Esophagus (tissue), 2 donors: Measurements from ENCODE around the gene TRPV3. TPM values are rescaled to one million over a fixed set of nuclear protein-coding genes. Genes with fewer than 3 reads are reported as not detected.
"Not testable (repeated sequence)": the region's sequence is repeated elsewhere in the genome, so short reads cannot be mapped to it uniquely, and the experiment has no call there.

Experiments used
- H3K27ac ChIP-seq, 2 donors: one replicate each; pipeline ENCODE4 v1.5.1; 2013; ENCODE audit warnings: low read depth in 2 of 2, mild to moderate bottlenecking in 2 of 2, inconsistent platforms in 1 of 2, low read length in 1 of 2, moderate library complexity in 1 of 2
- H3K27me3 ChIP-seq, 2 donors: one replicate each; pipeline ENCODE4 v1.6.1; 2013; ENCODE audit warnings: low read length in 2 of 2, control low read depth in 1 of 2, mild to moderate bottlenecking in 1 of 2; ENCODE audit not compliant: insufficient read depth in 2 of 2, control insufficient read depth in 1 of 2
- H3K36me3 ChIP-seq, 2 donors: one replicate each; pipeline ENCODE4 v1.6.1; 2013; ENCODE audit warnings: low read length in 1 of 2; ENCODE audit not compliant: control insufficient read depth in 2 of 2, insufficient read depth in 2 of 2
- H3K4me1 ChIP-seq, 2 donors: one replicate each; pipeline ENCODE4 v1.6.1; 2013; ENCODE audit warnings: low read length in 1 of 2; ENCODE audit not compliant: control insufficient read depth in 2 of 2, insufficient read depth in 2 of 2
- H3K4me3 ChIP-seq, 2 donors: one replicate each; pipeline ENCODE4 v1.5.1; 2013; ENCODE audit warnings: low read length in 2 of 2, mild to moderate bottlenecking in 2 of 2, low read depth in 1 of 2, moderate library complexity in 1 of 2
- H3K9me3 ChIP-seq, 2 donors: one replicate each; pipeline ENCODE4 v1.6.1; 2013; ENCODE audit warnings: mild to moderate bottlenecking in 2 of 2, low read depth in 1 of 2, low read length in 1 of 2, moderate library complexity in 1 of 2; ENCODE audit not compliant: control insufficient read depth in 2 of 2, insufficient read depth in 1 of 2
- WGBS, 2 donors: extraction: QIAGEN DNeasy Blood & Tissue Kit; methylation state at CpG; one replicate each; pipeline ENCODE4 v1.1.7; 2013; 5-methylcytosine and 5-hydroxymethylcytosine counted together
- polyA plus RNA-seq, 2 donors: library from polyadenylated mRNA; stranded (reverse); fragments of 200-250 nt; gene quantifications; one replicate each; pipeline ENCODE4 v1.2.3, GENCODE V29; 2013
- donor health status: healthy with polysubstance abuse.
- donor health status: Bipolar disorder and iron deficiency.

The TRPV3 gene
- polyA plus RNA-seq, 2 donors = 0.16 to 0.83 TPM

DNA sequence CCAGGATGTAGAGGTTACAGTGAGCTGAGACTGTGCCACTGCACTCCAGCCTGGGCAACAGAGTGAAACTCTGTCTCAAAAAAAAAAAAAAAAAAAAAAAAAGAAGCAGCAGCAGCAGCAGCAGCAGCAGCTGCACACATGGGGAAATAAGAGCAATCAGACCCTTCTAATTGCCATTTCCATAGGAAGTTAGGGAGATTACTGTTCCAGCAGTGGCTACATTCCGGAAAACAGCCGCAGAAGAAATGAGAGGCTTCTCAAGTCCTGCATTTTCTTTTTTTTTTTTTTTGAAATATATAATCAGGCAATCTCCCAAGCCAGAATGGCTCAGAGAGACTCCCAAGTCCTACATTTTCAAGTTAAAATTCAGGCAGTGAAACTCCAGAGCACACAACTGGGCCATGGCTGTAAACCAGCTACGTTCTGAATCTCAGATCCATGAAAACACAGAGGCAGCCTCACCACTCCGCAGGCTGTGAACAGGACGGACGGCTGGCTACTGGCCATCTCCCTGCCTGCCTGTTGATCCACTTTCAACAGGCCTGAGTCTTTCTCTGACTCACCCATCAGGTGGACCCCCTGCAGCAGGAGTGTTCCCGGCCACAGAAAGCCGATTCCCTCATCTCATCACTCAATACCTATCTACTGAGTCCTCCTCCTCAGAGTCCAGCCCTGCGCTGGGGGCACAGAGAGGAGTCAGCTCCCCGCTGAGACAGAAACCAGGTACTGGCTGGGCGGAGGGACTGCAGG is 36.6 kb upstream of the TRPV3 start:
- H3K4me1 ChIP-seq = no peaks in the 10 kb centered on the region
- H3K27ac ChIP-seq = no peak overlapping the region
- peaks cover 0 to 28% of the 10 kb centered on the region in 2 donors for H3K36me3 ChIP-seq

DNA sequence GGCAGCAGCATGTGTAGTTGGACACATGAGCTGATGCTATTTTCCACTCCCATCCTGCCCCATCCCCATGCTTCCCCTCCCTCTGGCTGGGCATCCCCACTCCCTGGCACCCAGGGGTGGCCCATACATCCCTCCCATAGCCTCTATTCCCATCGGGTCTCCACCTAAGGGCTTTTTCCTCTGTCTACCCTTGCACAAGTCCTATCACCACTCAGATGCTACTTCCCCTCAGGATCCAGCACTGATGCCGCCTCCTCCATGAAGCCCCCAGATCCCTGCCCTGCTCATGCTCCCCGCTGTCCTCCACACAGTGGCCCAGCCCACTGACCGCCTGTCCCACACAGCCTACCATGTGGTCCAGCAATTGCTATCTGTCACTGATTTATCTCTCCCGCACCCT is 35.8 kb upstream of the TRPV3 start:
- Histone ChIP-seq H3K4me1 (no peaks in the 10 kb centered on the region), H3K4me3 (no peak overlapping the region), H3K9me3 (no peaks in the 10 kb centered on the region), H3K27me3 (no peaks in the 10 kb centered on the region), H3K27ac (no peak overlapping the region), H3K36me3 (peaks cover 0 to 28% of the 10 kb centered on the region in 2 donors)
- WGBS, 2 donors = 90 to 95% methylated on average over 5 of the region's 5 CpGs

More for the DNA sequence above, 36.6 kb upstream of the TRPV3 start:
- Histone ChIP-seq H3K4me3 (no peak overlapping the region), H3K27me3 (no peaks in the 10 kb centered on the region), H3K9me3 (no peaks in the 10 kb centered on the region)
- WGBS, 2 donors = 62 to 78% methylated on average over 11 of the region's 11 CpGs

DNA sequence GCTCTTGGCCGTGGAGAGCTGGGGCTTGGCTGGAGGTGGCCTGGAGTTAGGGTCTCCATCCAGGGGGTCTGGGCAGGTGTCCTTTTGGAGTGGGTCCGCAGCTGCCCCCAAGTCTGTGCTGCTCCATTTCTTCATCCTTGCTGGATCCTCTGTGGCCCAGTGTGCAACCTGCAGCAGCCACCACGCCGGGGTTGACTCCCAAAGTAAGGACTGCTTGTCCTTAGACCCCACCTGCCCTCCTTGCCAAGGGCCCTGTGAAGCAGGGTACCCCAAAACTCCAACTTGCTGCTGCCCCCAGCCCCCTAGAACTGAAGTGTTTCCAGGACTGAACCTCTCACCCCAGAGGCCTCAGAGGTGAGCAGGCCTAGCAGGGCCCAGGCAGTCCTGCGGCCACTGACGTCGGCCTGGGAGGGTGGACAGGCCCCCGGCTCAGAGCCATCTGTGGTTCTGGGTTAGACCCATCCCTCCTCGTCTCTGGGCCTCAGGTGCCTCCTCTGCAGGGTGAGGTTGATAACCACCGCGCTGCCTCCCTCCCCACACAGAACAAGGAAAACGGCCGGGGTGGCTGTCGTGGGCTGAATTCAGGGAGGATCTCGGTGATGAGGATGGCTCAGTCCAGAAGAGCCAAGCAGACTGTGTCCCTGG is 34.7 kb upstream of the TRPV3 start:
- H3K27me3 ChIP-seq = no peaks in the 10 kb centered on the region
- peaks cover 0 to 33% of the 10 kb centered on the region in 2 donors for H3K36me3 ChIP-seq
- no peaks in the 10 kb centered on the region for H3K9me3 ChIP-seq
- no peak overlapping the region for H3K27ac ChIP-seq
- no peaks in the 10 kb centered on the region for H3K4me1 ChIP-seq
- H3K4me3 ChIP-seq = no peak overlapping the region
- WGBS, 2 donors = 92% methylated on average over 15 of the region's 15 CpGs

DNA sequence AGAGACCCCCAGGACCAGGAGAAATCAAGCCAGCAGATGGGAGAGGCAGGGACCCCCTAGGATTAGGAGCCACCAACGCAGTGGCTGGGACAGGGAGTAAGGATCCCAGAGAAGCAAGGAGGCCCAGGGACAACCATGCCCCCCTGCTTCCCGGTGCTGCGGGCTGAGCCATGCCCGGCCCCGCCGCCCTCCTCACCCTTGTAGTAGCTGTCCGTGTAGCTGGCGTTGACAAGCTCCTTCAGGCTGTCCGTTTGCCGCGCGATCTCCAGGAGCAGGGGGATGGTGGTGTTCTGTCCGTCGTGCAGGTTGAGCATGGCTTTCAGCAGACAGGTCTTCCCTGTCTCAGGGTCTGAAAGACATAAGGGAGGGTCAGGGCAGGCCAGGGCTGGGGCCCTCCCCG is 33.2 kb upstream of the TRPV3 start:
- Histone ChIP-seq H3K4me3 (no peak overlapping the region), H3K9me3 (no peaks in the 10 kb centered on the region), H3K27ac (no peak overlapping the region), H3K4me1 (no peaks in the 10 kb centered on the region), H3K27me3 (no peaks in the 10 kb centered on the region), H3K36me3 (peaks cover 0 to 31% of the 10 kb centered on the region in 2 donors)
- WGBS, 2 donors = 94% methylated on average over 15 of the region's 15 CpGs

DNA sequence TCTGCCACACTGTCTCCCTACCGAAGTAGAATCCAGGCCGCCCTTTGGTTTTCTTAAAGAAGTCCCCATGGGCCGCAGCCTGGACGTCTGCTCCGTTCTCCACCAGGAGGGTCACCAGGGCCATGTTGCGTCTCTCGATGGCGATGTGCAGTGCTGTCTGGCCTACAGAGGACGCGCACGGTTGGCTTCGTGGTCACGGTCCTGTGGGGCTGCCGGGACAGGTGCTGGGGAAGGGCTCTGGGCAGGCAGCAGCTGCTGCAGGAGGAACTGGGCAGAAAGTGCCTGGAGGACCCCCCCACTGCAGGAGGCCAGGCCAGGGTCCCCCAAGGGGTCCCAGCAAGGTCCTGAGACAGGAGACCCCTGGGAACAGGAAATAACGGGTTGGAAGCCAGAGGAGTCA is 32.6 kb upstream of the TRPV3 start:
- no peak overlapping the region for H3K27ac ChIP-seq
- 90 to 94% methylated on average over 15 of the region's 15 CpGs for WGBS, 2 donors
- H3K36me3 ChIP-seq = peaks cover 0 to 36% of the 10 kb centered on the region in 2 donors
- no peak overlapping the region for H3K4me3 ChIP-seq
- no peaks in the 10 kb centered on the region for H3K4me1 ChIP-seq
- H3K27me3 ChIP-seq = no peaks in the 10 kb centered on the region
- no peaks in the 10 kb centered on the region for H3K9me3 ChIP-seq

DNA sequence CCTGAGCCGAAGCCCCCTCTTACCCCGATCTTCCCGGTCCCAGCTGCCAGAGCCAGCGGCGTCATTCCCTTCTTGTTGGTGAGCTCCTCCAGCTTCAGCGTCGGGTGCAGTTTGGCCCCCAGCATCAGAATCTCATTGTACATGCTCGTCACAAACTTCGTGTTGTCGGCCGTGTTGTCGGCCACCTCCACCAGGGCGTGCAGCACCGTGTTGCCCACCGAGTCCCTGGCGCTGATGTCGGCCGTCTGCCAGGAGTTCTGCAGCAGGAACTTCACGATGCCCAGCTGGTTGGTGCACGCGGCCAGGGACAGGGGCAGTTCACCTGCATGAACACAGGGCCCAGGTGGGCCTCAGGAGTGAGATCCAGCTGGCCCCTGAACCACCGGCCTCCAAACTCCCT is 32.2 kb upstream of the TRPV3 start:
- no peak overlapping the region for H3K4me3 ChIP-seq
- no peak overlapping the region for H3K27ac ChIP-seq
- H3K36me3 ChIP-seq = peaks cover 0 to 38% of the 10 kb centered on the region in 2 donors
- WGBS, 2 donors = 97 to 98% methylated on average over 22 of the region's 22 CpGs
- no peaks in the 10 kb centered on the region for H3K4me1 ChIP-seq
- no peaks in the 10 kb centered on the region for H3K27me3 ChIP-seq
- H3K9me3 ChIP-seq = no peaks in the 10 kb centered on the region

DNA sequence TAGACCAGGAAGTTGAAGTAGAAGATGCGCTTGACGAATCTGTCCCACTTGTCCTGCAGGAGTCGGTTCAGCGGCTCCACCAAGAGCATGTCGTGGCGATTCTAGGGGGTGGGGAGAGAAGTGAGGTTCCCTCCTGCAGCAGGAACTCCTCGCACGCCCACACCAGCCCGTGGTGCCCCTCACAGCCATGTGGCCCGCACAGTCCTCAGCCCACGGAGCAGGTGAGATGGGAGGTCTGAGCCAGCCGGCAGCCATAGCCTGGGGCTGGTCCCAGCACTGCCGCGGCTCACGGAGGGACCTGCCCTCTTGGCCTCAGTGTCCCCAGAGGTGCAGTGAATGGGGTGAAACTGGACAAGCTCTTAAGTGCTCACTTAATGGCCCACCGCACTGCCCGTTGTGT is 28.2 kb upstream of the TRPV3 start:
- Histone ChIP-seq H3K4me3 (no peak overlapping the region), H3K4me1 (no peaks in the 10 kb centered on the region), H3K27ac (no peak overlapping the region), H3K36me3 (peaks cover 0 to 36% of the 10 kb centered on the region in 2 donors), H3K9me3 (no peaks in the 10 kb centered on the region), H3K27me3 (no peaks in the 10 kb centered on the region)
- 92 to 96% methylated on average over 17 of the region's 17 CpGs for WGBS, 2 donors

DNA sequence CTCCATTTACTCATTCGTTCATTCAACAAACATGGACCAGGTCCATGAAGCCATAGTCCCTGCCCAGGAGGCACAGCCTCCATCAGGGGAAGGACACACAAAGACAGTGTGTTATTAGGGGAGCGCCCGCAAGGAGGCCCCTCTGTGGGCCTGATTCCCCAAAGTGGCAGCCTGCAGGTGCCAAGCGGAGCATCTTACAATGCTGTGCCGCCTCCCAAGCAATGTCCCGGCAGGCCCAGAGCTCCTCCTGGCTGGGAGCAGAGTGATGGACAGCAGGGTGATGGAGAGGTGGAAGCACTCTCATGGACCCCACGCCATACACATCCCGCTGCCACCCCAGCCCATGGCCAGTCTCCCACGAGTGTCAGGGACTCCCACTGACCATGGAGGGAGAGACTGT is 25.8 kb upstream of the TRPV3 start:
- no peak overlapping the region for H3K4me3 ChIP-seq
- H3K27ac ChIP-seq = no peak overlapping the region
- no peaks in the 10 kb centered on the region for H3K9me3 ChIP-seq
- H3K27me3 ChIP-seq = no peaks in the 10 kb centered on the region
- H3K36me3 ChIP-seq = peaks cover 0 to 23% of the 10 kb centered on the region in 2 donors
- 92 to 94% methylated on average over 9 of the region's 9 CpGs for WGBS, 2 donors
- no peaks in the 10 kb centered on the region for H3K4me1 ChIP-seq

DNA sequence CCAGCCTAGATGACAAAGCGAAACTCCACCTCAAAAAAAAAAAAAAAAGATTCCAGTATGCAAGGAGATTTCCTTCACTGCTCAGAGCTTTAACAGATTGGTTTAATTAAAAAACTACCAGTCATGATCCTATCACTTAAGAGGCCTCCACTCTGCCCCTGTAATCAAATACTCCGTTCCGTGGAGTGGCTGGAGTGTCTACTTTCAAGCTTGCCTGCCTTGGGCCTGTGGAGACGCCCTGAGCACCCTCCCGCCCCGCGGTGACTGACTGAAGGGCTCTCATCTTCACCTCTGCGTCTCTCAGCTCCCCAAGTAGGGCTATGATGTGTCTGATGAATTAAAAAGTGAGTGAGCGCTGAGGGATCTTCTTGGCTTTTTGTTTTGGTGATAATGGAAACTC is 25.3 kb upstream of the TRPV3 start:
- Histone ChIP-seq H3K4me3 (no peak overlapping the region), H3K27me3 (no peaks in the 10 kb centered on the region), H3K27ac (no peak overlapping the region), H3K4me1 (no peaks in the 10 kb centered on the region), H3K9me3 (no peaks in the 10 kb centered on the region), H3K36me3 (peaks cover 0 to 20% of the 10 kb centered on the region in 2 donors)
- WGBS, 2 donors = 96 to 97% methylated on average over 9 of the region's 9 CpGs

DNA sequence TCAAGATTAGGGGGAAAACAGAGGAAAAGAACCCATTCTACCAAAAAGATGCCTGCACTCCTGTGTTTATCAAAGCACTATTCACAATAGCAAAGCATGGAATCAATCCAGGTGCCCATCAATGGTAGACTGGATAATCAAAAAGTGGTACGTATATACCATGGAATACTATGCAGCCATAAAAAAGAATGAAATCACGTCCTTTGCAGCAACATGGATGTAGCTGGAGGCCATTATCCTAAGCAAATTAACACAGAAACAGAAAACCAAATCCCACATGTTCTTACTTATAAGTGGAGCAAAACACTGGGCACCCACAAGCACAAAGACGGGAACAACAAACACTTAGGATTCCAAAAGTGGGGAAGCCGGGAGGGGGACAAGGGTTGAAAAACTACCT is 21.1 kb upstream of the TRPV3 start:
- H3K4me3 ChIP-seq, H3K4me1 ChIP-seq, H3K27ac ChIP-seq, H3K27me3 ChIP-seq, H3K9me3 ChIP-seq: not testable (repeated sequence)
- whole genome bisulfite sequencing, 2 donors = 73 to 98% methylated on average over 4 of the region's 4 CpGs
- H3K36me3 ChIP-seq = peaks cover 0 to 13% of the 10 kb centered on the region in 2 donors
